GM10266 (cell line): ENCODE data around the gene PLEKHB2.
"Not testable (repeated sequence)": the region's sequence is repeated elsewhere in the genome, so short reads cannot be mapped to it uniquely, and the experiment has no call there.

ENCODE experiments used
- DNase-seq: peaks from one replicate; pipeline ENCODE4 v3.0.0; 2012; ENCODE audit errors: extremely low spot score
- CTCF ChIP-seq: IDR thresholded peaks from 2 replicates; pipeline ENCODE4 v1.5.1; 2012; ENCODE audit warnings: mild to moderate bottlenecking, low read depth; ENCODE audit not compliant: control insufficient read depth, insufficient read depth; ENCODE audit errors: missing control alignments

PLEKHB2 gene

GRCh38 chr2:131148426-131148825 is 43.3 kb downstream of the PLEKHB2 start:
- DNase-seq, result no peak
- no peak for TF ChIP-seq CTCF

DNA sequence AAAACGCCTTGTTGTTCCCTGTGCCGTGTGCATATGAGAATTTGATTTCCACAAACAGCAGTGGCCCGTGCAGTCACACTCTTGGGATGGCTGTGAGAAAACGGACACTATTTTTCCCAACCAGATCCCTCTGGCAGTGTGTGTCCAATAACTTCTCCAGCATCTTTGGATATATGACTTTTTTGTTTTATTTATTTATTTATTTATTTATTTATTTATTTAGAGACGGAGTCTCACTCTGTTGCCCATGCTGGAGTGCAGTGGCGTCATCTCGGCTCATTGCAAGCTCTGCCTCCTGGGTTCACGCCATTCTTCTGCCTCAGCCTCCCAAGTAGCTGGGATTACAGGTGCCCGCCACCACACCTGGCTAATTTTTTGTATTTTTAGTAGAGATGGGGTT is 45.0 kb downstream of the PLEKHB2 start:
- DNase-seq, result not testable (repeated sequence)

GRCh38 chr2:131151398-131151797 is 46.3 kb downstream of the PLEKHB2 start:
- no peak for TF ChIP-seq CTCF
- DNase-seq, result no peak

DNA sequence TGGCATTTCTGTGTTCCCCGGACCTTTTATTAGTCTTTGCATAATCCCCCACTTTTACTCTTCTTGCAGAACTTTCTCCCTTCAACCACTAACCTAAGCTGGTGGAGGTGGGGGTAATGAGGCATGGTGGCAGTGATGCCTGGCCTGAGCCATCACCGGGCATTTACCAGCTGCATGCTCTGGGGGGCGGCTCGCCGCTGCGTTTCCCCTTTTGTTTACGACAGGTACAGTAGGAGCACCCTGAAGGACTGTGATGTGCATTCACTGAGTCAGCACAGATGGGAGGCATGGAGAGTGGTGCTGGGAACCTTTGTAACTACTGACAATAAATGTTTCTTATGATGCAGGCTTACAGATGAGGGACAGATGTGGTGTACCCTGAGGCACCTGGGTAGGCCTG is 46.9 kb downstream of the PLEKHB2 start:
- no peak for TF ChIP-seq CTCF
- DNase-seq, result no peak

DNA sequence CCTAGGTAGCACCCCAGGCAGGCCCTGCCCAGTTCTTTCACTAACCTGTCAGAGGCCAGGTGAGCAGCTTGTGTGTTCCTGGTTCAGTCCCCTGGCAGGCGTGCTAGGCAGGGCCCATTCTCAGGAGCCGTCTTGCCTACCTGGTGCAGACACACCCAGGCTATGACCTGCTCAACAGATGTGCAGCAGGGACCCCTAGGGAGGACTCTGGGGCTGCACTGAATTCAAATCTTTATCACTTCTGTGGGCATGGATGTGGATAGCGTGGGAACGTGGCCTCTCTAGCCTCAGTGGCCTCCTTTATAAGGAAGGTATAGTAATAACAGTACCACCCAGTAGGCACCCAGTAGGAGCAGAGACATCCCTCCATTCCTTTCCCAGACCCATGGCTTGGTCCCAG is 48.4 kb downstream of the PLEKHB2 start:
- no peak for DNase-seq
- TF ChIP-seq CTCF, result no peak

GRCh38 chr2:131154071-131154531 is 49.0 kb downstream of the PLEKHB2 start:
- TF ChIP-seq CTCF, result peak; percentile 94
- peak; percentile 89 for DNase-seq

GRCh38 chr2:131154647-131155046 is 49.5 kb downstream of the PLEKHB2 start:
- no peak for DNase-seq
- no peak for TF ChIP-seq CTCF

DNA sequence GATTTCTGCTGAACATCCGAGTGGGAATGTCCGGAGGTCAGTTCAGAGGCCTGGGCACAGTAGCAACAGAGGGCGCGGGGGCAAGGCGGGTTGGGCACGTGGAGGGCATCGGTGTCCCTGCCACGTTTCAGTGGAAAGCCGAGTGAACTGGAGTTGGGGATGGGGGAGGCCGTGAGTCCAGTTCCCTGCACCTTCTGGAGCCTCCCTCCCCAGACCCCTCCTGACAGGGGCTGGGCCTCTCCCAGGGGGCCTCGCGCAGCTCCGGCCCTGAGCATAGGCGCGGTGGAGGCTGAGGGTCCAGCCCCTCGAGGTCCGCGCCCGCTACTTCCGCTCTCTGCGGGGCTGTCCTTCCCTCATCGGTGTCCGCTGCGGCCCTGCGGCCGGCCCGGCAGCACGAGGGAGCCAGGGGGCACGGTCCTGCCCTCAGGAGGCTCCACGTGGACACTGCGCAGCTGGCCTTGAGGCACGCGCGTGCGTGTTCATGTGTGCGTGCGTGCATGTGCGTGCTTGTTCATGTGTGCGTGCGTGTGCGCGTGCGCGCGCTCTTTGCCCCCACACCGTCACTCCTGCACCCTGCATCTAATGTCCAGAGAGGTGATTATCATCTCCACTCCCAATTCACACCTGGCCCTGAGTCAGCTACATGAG is 50.2 kb downstream of the PLEKHB2 start:
- TF ChIP-seq CTCF, result no peak
- DNase-seq, result no peak
